ENCODE results near the gene NR1D1. TPM values are rescaled to one million over a fixed set of nuclear protein-coding genes. Genes with fewer than 3 reads are reported as not detected.
A peak's percentile ranks its signal among the peaks of the same experiment; 100 is the strongest.

The NR1D1 gene
- total RNA-seq, 1 donor from 2014 or later = 0.48 TPM

DNA sequence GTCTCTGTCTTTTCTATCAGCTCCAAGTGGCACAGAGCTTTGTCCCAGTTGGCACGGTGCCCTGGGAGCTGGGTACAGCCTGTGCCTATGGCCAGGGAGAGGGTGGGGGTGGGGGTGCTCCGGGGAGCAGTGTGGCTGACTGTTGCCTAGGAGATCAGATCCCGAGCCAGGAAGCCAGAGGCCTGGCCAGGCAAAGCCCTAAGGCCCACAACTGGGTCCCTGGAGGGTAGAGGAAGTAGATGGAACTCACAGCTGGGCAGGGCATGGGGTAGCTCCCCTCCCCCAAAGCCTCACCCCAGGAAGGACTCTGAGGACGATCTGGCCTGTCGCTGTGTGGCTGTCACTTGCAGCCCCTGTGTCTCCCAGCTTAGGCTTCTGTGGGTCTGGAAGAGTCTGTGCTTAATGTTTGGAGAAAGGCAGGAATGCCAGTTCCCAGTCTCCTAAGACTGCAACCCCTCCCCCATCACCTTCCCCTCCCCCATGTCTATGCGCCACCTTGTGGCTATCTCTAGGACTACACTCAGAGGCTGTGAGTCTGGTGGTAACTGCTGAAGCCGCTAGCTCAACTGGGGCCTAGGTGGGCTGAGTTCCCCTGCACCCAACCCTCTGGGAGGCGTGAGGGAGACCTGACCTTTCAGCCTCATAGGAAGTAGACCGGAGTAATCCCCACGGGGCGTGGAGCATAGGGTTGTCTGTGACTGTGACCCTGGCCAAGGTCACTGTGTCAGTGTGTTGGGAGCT, 25.0 kb downstream of the NR1D1 start:
- DNase-seq (ENCODE audit: low spot score) = peak; percentile 74

DNA sequence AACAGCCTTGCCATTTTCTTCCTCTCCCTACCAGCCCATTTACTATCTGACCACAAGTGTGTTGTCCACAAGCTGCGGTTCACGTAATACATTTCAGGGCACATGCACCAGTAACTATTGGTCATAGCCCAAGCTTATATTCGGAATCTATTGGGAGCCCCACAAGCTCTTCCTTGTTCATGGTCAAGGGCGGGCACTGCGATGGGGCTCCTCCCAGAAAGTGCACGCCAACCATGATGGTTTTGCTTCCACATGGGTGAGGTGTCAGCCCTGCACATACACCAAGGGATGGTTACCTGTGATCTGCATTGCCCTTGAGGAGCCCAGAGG, 25.6 kb downstream of the NR1D1 start:
- no peak for DNase-seq (ENCODE audit: low spot score)

DNA sequence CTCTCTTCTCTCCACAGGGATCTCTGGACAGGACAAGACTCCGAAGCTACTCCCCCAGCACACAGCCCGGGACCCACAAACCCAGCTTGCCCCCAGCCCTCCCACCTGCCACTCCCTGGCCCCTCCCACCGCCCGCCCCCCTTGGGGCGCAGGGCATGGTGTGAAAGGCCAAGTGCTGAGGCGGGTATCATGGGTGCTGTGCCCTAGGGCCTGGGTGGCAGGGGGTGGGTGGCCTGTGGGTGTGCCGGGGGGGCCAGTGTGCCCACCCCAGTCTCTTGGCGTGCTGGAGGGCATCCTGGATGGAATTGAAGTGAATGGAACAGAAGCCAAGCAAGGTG, 26.2 kb downstream of the NR1D1 start:
- DNase-seq (ENCODE audit: low spot score) = no peak

DNA sequence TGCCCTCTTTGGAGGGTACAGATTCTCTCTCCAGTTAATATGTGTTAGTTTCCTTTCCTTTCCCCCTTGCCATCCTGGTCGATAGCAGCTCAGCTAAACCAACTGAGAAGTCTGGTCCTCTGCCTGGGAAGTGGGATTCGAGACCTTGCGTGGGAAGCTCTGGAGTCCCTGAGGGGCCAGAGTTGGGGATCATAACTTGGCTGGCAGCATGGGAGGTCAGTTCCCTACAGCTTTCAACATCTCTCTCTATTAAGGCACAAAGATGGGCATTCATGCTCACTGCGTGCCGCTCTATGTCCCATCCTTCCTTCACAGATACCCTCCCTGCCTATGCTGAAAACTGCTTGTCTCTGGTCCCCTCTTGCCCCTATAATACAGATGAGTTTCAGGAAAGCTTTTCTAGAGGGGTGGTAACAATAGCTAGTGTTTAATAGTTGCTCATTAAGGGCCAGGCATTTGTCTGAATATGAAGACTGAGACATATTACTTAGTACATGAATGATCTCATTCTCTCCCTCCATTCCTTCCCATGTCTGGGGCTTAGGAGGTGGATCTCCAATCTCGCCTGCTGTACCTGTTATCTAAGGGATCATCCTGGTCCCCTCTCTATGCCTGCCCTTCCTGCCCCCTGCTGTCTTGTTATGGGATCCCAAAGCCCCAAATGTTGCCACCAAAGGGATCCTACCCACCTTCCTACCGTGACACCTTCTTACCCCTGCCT, 26.8 kb downstream of the NR1D1 start:
- no peak for DNase-seq (ENCODE audit: low spot score)

DNA sequence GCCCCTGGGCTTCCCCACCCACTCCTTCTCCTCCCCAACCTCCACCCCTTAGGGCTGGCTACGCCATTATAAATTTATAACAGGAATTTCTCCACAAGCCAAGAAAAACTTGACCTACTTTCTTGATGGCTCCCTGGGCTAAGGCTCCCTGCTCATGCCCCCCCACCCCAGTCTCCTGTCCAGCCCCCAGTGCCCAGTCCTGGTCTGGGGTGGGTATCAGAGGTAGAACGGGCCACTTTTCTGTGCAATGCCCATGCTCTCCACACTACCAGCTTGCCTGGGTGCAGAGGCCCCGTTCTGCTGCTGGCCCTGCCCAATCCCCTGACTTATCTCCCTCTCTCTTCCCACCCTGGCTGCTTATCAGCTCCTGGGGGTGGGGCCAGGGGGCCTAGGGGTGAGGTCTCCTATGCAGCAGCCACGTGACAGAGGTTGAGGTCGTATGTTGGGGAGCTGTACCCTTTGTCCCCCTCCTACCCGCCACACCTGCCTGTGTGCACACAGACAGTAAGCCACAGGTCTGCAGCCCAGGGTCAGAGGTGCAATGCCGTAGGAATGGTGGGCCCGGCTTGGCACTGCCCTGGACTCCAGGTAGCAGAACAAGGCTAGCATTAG, 27.5 kb downstream of the NR1D1 start:
- peak; percentile 71 for DNase-seq (ENCODE audit: low spot score)

DNA sequence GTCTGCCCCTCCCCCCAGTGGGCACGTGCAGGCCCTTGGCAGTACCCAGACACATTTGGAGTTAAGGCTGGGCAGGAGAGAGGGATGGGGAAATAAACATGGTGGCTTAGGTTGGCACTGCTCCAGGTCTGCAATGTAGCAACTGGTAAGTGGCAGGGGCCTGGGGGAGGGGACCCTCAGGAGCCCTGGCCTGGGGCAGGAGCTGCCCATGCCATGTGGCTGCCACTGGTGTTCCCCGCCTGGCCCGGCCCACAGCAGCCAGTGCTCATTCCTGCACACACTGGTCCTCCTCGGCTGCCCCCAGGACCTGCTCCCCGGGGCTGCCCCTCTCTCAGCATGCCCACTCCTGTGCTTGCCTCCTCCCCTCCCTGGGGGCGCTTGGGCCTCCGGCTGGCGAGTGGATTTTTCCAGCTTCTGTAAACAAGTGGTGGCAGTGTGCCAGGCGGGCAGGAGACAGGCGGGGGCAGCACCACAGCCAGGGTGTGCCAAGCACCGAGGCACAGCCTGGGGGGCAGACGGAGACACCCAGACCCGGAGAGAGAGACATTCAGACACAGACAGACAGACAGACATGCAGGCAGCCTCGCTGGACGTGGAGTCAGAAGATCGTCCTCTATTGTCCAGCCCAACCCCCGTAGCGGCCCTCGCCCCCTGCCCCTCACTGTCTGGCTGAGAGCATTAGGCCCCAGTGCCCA, 28.2 kb downstream of the NR1D1 start:
- peak; percentile 55 for DNase-seq (ENCODE audit: low spot score)

DNA sequence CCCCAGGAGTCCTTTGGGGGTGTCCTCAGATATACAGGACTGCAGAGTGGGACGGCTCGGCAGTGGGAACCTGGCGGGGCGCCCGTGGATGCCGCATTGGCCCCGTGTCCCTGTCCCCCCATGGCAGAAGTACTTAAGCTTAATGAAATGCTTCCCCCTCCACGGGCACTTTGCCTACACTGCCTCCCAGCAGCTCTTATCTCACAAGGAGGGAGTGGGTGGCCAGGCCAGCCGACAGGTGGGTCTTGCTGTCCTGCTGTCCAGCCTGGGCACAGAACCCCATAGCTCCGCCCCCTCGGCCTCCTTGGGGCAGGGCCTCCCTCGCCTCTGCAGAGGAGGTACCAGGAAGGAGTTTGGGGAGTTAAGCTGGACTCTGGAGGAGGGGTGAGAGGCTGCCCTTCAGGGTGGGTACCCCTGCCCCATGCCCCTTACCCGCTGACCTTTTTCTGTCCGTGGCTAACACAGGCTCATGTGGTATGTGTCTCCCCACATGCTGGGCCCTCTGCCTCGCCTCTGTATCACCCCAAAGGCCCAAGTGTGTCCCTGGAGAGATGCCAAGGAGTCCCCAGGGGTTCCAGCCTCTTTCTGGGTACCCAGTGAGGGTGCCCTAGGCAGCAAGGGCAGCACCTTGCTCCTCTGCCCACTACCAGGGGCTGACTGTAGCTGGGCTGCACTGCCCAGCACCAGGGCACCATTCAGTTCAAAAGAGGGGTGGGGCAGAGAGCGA, 28.9 kb downstream of the NR1D1 start:
- no peak for DNase-seq (ENCODE audit: low spot score)

DNA sequence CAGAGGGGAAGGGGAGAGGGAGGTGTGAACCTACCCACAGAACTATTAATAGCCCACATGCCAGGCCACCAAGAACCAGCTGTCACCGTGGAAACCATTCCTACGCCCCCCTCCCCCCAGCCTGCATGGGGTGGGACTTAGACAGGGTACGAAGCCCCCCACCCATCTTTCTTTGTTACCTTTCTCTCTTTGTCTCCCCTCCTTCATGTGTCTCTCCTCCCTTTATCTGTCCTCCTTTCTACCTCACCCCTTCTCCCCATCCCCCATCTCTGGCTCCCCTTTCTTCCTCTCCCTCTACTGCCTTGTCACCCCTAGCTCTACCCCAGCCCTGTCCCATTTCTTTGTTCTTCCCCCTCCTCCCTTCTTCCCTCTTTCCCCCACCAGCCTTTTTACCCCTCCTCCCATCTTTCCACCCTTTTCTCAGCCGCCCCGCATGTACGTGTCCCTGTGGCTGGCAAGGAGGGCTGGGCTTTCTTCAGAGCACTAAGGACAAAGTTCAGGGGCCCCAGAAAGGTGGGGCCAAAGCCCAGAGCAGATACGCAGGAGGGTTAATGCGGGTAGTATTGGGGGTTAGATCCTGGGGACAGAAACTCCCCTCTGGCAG, 29.6 kb downstream of the NR1D1 start:
- no peak for DNase-seq (ENCODE audit: low spot score)

DNA sequence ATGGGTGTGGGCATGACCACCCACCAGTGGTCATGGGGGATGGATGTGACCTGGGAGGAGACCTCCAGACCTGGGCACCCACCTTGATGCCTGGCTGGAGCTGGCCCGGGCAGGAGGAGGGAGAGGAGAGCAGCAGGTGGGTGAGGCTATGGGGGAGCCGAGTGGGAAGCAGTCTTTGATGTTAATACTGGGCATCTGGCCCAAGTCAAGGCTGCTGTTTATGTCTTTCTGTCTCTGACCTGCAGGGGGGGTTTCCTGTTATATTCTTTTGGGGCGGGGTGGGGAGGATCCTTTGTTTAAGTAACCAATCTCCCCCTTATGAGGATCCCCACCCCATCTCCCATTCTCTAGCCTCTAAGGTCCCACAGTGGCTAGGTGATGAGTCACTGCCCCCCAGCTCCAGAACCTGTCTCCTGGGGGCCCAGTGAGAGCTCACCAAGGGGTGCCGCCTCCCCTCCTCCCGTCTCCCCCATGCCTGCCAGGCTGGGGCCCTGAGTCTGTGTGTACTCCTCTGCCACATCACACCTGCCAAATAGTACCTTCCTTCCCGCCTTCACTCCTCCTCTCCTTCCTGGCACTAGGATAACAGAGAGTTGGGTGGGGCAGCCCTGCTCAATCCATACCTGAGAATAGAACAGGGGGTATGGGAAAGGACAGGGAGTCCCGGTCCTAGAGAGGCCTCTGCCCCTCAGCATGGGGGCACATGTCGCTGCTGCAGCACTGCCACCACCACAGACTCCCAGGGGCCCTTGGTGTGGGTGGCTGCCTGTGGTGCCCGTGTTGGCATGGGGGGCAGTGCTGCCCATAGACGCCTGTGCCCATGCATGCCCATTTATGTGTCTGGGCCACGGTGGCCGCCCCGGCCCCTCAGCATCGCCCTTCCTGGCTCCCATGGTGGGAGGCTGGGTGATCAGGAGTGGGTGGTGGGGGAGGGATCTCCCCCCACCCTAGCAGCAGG, 30.4 kb downstream of the NR1D1 start:
- no peak for DNase-seq (ENCODE audit: low spot score)

DNA sequence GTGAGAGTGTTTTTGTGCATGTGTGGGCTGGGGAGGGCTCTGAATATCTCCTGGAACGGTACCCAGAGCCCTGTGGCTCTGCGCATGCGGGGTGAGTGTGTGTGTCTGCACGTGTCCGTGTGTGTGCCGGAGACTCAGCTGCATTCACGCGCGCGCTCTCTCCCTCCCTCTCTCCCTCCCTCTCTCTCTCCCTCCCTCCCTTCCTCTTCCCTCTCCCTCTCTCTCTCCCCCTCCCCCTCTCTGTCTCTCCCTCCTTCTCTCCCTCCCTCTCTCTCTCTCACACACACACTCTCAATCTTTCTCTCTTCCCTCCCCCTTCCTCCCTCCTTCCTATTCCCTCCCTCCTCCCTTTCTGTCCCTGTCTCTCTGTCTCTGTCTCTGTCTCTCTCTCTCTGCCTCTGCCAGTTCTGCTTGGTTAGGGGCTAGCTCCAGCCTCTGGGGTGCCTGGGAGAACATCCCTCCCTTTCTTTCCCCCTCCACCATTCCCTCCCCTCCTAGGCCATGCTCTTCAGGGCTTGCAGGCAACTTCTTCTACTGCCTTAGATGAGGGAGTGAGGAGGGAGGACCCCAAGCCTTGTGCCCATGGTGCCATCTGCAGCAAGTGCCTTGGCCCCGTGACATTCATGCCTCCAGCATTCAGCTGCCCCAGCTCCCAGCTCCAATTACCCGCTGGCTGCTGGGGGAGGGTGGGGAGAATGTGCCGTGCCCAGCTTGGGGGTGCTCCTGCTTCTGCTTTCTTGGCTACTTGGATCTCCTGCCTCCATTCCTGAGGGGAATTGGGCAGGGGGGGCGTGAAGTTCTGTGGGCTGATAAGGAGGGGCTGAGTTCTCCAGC, 31.3 kb downstream of the NR1D1 start:
- DNase-seq (ENCODE audit: low spot score) = peak; percentile 95

DNA sequence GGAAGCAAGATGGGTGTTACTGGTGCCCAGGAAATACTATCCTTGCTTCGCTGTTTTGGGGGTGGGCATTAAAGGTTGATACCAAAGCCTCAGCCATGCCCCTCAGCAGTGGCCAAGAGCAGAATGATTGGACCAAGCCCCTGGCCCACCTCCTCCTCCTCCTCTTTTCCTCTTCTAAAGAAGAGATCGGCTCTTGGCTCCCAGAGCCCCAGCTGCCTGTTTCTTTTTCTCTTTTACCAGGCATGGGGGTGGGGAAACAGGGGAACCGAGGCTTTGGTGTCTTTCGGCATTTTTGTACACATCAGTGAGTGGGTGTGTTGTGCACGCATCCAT, 31.8 kb downstream of the NR1D1 start:
- DNase-seq (ENCODE audit: low spot score) = no peak

DNA sequence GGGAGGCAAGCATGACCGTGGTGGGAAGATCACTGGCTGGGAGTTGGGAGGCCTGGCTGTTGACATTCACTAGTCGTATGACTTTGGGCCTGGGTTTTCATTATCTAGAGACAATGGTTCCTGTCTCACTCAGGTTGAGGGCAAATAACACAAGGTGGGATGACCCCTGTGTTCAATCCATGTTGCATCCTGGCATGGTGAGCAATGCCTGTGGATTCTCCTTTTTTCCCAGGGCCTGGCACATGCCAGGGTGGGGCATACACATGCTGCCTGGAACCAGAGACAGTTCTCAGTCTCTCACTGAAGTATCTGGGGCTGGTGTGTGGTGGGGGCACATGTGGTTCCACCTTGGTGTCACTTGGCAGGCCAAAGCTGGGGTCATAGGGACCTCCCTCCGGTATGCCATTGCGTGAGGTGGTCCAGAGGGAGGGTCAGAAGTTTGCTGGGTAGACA, 32.2 kb downstream of the NR1D1 start:
- DNase-seq (ENCODE audit: low spot score) = no peak

DNA sequence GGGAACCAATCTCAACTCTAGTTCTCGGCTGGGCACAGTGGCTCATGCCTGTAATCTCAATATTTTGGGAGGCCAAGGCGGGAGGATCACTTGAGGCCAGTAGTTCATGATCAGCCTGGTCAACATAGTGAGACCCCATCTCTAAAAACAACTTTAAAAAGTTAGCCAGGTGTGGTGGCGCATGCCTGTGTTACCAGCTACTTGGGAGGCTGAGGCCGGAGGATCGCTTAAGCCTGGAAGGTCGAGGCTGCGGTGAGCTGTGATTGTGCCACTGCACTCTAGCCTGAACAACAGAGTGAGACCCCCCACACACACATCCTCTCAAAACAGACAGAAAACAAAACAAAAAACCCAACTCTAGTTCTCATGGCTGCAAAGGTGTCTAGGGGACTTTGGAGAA, 32.7 kb downstream of the NR1D1 start:
- DNase-seq (ENCODE audit: low spot score) = no peak

DNA sequence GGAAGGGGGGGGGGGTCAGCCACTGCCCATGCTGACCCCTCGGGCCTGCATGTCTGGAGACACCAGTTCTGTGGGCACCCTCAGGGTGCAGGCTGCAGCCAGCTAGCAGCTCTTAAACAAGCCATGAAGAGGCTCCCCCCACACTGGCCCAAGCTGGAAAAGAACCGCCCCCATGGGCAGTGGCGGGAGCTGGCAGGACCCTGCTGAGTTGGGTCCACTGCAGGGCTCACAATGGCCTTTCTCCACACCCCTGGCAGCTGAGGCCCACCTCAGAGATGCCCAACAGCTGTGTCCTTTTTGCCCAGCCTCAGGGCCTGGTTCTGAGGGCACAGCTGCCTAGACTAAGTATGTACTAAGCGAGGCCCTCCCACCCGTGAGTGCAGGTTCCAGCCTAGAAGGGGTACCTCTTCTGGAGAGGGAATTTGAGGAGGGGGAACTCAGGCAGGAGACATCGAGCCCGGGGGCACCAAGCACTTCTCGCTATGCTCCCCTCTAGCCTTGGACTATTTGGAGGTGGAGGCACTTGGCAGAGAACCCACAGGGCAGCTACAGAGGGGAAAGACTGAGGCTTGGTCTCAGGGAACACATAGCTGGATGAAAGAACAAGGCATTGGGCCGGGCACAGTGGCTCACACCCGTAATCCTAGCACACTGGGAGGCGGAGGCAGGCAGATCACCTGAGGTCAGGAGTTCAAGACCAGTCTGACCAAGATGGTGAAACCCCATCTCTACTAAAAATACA, 34.4 kb downstream of the NR1D1 start:
- no peak for DNase-seq (ENCODE audit: low spot score)

DNA sequence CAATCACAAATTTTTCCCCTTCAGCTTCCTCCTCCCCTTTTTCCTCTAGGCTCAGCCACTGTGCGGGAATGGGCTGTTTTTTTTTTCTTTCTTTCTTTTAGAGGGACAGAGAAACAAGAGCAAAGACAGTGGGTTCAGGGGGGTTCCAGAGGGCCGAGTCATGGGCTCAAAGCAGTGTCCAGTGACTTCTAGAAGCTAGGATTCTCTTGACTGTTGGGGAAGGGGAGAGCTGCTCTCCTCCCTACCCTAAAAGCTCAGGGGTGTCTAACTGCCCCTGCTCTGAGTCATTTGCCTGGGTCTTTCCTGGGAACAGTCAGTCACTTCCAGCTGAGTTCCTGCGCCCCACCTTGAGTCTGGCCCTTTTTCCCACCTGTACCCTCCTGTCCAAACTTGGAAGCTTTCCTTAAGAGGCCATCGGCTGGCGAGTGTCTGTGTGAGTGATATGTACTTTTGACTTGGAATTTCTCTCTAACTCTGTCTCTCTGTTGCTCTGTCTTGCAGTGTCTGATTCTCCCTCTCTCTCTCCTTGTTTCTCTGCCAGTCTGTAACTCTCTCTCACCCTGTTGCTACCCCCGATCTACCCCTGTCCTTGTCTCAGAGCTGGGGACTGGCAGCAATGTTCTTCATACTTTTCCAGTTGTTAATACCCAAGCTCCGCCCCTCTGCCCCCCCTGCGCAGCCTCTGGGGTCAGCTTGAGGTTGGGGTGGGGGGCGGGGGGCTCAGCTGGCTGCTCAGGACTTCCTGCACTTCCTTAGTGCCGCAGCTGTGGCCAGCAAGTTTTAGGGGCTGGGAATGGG, 35.2 kb downstream of the NR1D1 start:
- DNase-seq (ENCODE audit: low spot score) = peak; percentile 61

DNA sequence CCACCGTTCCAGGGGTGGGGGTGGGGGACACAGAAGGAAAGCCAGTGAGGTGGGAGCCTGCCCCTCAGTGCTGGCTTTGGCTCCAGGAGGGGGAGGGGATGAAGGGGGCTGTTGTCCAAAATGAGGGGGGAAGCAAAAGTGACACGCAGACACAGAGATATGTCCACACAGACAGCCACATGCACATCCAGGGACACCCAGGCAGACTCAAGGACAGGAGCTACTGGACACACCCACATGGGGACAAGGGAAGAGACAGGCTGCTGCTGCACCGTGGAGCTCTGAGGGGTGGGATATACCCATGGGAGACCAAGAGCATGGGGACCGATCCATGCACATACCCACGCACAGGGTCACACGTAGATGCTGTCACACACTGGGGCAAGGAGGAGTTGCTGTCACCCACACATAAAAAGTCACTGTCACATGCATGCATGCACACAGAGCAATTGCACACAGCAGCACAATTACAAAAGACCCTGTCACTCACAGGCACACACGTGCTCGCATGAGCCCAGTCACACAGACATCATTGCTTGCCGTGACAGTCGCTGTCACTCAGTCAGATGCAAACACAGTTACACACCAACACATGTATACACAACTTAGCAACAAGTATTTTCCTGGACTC, 36.4 kb downstream of the NR1D1 start:
- DNase-seq (ENCODE audit: low spot score) = no peak

DNA sequence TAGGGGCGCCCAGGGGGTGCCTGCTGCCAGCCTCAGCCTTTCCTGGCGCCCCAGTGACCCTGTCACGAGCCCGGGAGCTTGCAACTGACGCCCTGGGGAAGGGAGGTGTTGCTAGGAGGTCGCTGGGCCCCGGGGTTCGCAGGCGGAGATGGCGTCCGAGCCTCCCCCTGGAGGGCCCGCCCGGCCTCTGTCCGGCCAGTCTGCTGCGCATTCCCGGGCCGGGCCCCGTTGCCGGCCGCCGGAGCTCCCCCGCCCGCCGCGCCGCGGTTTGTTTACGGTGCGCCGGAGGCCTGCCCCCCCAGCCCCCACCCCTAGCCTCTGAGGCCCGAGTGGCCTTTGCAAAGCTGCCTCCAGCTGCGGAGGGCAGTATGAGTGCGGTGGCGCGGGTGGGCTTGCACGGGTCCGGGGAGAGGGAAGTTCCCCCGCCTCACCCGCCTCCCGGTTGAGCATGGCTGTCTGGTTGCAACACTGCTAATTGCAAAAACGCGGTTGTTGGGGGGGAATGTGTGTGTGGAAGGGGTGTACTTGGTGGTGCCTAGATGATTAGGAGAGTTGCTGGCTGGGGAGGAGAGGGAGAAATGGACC, 37.1 kb downstream of the NR1D1 start:
- DNase-seq (ENCODE audit: low spot score) = no peak
